Neuron (in vitro differentiated cells): ENCODE measurements around the gene ADCY9.
"Not testable (repeated sequence)": the region's sequence is repeated elsewhere in the genome, so short reads cannot be mapped to it uniquely, and the experiment has no call there.

Source experiments
- H2AFZ ChIP-seq: one replicate; pipeline ENCODE4 v1.6.1; 2013; ENCODE audit warnings: low read depth, mild to moderate bottlenecking, inconsistent platforms, low read length, moderate library complexity
- H3K27me3 ChIP-seq: one replicate; pipeline ENCODE4 v1.6.1; 2013; ENCODE audit warnings: low read length; ENCODE audit not compliant: insufficient read depth
- H3K36me3 ChIP-seq: one replicate; pipeline ENCODE4 v1.6.1; 2013; ENCODE audit warnings: low read length; ENCODE audit not compliant: insufficient read depth
- H3K4me1 ChIP-seq: one replicate; pipeline ENCODE4 v1.6.1; 2013; ENCODE audit warnings: low read length; ENCODE audit not compliant: insufficient read depth
- H3K4me3 ChIP-seq: 2 replicates; pipeline ENCODE4 v1.5.1; 2013; ENCODE audit warnings: mild to moderate bottlenecking, low read length, moderate library complexity
- H3K9me3 ChIP-seq: one replicate; pipeline ENCODE4 v1.6.1; 2013; ENCODE audit warnings: low read length

ADCY9 gene

GRCh38 chr16:3968551-3968950, 147.7 kb downstream of the ADCY9 start:
- Histone ChIP-seq H3K27me3 (no peaks in the 10 kb centered on the region), H3K36me3 (peaks cover 13% of the 10 kb centered on the region), H2AFZ (no peak overlapping the region), H3K4me1 (no peaks in the 10 kb centered on the region), H3K4me3 (no peak overlapping the region), H3K9me3 (peaks cover 16% of the 10 kb centered on the region)

DNA sequence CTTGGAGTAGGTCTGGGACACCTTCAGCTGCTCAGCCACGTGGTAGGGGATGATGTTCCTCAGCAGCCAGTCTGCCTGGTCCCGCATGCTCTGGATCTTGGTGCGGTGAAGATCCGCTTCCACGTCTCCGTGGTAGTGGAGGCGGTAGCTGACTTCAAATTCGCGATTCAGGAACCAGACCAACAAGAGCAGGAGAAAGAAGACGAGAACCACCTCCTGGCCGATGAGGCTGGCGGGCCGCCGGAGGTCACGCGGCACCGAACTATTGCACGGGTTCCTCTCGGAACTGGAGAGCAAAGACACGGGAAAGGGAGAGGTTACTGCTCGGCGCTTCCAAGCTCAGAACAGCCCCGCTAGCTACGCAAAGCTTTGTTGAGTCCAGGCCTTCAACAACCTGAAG, 149.6 kb downstream of the ADCY9 start:
- Histone ChIP-seq H3K4me1 (no peaks in the 10 kb centered on the region), H3K36me3 (peaks cover 13% of the 10 kb centered on the region), H3K9me3 (peaks cover 16% of the 10 kb centered on the region), H3K4me3 (no peak overlapping the region), H3K27me3 (no peaks in the 10 kb centered on the region), H2AFZ (no peak overlapping the region)

- H3K27me3 ChIP-seq = no peaks in the 10 kb centered on the region
- H3K4me1 ChIP-seq = no peaks in the 10 kb centered on the region
- H3K9me3 ChIP-seq = peaks cover 16% of the 10 kb centered on the region
- peaks cover 13% of the 10 kb centered on the region for H3K36me3 ChIP-seq
- H3K4me3 ChIP-seq = no peak overlapping the region
- H2AFZ ChIP-seq = no peak overlapping the region
Observed at GRCh38 chr16:3965781-3966582, 150.3 kb downstream of the ADCY9 start.

DNA sequence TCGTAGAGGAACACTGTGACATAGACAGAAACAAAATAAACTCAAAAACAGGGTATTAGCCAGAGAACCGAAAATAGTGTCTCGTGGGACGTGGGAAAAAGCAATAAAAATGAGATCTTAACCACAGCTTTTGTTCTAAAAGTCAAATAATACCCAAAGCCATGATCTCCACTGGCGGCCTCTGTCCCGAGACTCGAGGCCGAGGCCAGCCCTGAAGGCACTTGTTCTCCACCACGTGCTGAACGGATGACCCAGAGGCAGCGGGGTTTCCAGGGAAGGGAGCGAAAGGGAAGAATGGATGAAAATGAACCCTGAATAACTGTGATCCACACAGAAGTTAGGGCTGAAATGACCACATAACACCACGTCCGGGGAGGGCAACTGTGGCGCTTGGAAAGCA, 150.9 kb downstream of the ADCY9 start:
- peaks cover 13% of the 10 kb centered on the region for H3K36me3 ChIP-seq
- H2AFZ ChIP-seq = no peak overlapping the region
- H3K9me3 ChIP-seq = peaks cover 16% of the 10 kb centered on the region
- no peak overlapping the region for H3K4me3 ChIP-seq
- no peaks in the 10 kb centered on the region for H3K4me1 ChIP-seq
- no peaks in the 10 kb centered on the region for H3K27me3 ChIP-seq

GRCh38 chr16:3964686-3965290, 151.5 kb downstream of the ADCY9 start:
- peaks cover 13% of the 10 kb centered on the region for H3K36me3 ChIP-seq
- no peak overlapping the region for H2AFZ ChIP-seq
- peaks cover 16% of the 10 kb centered on the region for H3K9me3 ChIP-seq
- no peaks in the 10 kb centered on the region for H3K27me3 ChIP-seq
- H3K4me3 ChIP-seq = no peak overlapping the region
- no peaks in the 10 kb centered on the region for H3K4me1 ChIP-seq

DNA sequence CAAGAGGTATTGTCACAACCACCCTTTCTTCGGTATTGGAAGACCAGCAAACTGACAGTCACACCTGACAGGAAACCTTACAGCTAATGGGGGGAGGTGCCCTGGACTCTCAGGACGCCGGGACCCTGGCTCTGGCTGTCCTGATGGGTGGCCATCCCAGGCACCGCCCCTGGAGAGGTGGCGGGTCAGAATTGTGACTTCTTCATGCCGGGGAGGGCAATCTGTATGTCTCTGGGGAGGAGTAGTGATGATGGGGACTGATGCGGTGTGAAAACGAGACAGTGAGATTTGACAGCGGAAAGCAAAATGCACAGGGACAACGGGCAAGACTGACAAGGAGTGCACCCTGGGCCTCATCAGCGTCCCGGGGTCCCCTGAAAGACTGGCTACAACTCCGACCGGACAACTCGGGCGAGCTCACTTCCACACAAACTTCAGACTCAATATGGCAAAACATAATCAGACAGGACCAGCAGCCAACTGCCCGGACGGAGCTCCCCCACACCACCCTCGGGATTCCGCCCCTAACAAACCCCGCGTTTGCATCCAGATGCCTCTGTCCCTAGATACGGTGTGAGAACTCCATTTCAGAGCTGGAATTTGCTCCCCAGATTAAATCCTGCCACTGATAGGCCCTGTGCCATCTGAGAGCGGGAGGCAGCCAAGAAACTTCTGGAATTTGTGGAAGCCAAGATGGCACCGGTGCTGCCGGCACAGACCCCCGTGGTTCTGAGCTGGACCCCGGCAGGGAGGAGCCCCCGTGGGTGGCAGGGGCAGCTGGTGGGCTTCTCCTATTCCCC, 152.2 kb downstream of the ADCY9 start:
- no peak overlapping the region for H3K4me3 ChIP-seq
- H3K36me3 ChIP-seq = peaks cover 13% of the 10 kb centered on the region
- H3K9me3 ChIP-seq = peaks cover 16% of the 10 kb centered on the region
- H2AFZ ChIP-seq = no peak overlapping the region
- H3K4me1 ChIP-seq = no peaks in the 10 kb centered on the region
- H3K27me3 ChIP-seq = no peaks in the 10 kb centered on the region

DNA sequence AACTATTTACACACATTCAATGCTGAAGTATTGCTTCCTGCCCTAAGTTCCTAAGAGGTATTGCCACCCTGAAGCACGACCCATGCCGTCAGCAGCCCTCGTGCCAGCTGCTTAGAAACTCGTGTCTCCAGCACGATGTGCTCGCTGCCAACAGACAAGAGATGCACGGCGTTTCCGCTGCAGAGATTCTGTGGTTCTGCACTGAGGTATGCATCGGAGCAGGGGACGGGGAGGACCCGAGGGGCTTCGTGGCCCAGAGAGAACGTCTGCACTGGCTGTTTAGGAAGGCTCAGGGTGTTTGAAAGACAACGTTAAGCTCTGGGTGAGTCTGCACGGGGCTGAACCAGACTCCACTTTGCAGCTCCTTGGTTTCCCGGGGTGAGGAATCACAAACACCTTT, 153.0 kb downstream of the ADCY9 start:
- H3K36me3 ChIP-seq = peaks cover 13% of the 10 kb centered on the region
- peaks cover 16% of the 10 kb centered on the region for H3K9me3 ChIP-seq
- no peaks in the 10 kb centered on the region for H3K27me3 ChIP-seq
- no peak overlapping the region for H3K4me3 ChIP-seq
- no peak overlapping the region for H2AFZ ChIP-seq
- H3K4me1 ChIP-seq = no peaks in the 10 kb centered on the region

DNA sequence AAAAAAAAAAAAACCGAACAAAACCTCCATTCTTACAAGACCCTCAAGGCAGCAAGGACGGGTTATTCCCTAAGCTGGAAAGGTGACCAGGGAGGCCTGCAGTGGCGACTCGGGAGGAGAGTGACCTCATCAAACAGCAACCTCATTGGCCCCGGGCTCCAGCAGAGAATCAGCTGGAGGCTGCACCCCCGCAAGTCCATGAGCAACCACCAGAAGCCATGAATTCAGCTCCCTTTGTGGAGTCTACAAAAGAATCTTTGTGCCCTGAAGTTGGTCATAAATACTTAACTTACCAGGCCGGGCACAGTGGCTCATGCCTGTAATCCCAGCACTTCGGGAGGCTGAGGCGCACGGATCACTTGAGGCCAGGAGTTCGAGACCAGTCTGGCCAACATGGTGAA, 154.8 kb downstream of the ADCY9 start:
- Histone ChIP-seq H3K36me3 (peaks cover 12% of the 10 kb centered on the region), H3K9me3 (peaks cover 10% of the 10 kb centered on the region), H3K27me3 (no peaks in the 10 kb centered on the region), H3K4me1 (no peaks in the 10 kb centered on the region), H3K4me3 (no peak overlapping the region), H2AFZ (no peak overlapping the region)

- H3K4me3 ChIP-seq, H3K9me3 ChIP-seq, H3K4me1 ChIP-seq, H3K36me3 ChIP-seq, H3K27me3 ChIP-seq, H2AFZ ChIP-seq: not testable (repeated sequence)
Observed at GRCh38 chr16:3959926-3960590, 156.2 kb downstream of the ADCY9 start.

GRCh38 chr16:3959148-3959547, 157.1 kb downstream of the ADCY9 start:
- Histone ChIP-seq H3K9me3 (no peaks in the 10 kb centered on the region), H3K4me3 (no peak overlapping the region), H3K4me1 (no peaks in the 10 kb centered on the region), H3K36me3 (no peaks in the 10 kb centered on the region), H2AFZ (no peak overlapping the region), H3K27me3 (no peaks in the 10 kb centered on the region)

DNA sequence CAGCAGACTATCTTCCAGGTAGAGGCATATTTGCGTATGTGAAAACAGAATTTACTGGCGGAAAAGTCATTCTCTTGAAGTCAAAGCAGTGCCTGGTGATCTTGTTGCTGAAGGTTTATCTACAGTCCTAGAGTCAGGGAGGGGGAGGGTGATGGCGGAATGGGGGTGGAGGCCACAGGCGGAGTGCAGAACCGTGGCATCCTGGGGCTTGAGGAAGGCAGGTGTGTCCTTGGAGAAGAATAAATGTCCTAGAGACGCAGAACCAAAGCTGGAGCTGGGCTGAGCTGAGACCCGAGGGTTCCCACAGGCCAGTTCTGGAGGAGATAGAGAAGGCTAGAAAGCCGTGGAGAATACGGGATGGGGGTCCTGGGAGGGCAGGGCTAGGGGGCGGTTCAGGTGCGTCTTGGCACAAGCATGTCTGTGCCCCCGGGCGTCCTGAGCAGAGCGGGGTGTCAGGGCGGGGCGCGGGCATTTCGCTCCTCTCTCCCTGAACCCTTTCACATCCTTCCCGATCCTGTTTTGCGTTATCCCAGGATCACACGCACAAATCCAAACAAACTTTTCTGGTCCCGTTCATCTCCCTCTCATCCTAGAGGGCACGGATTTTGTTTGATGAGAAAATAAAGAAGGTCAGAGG, 158.8 kb downstream of the ADCY9 start:
- no peaks in the 10 kb centered on the region for H3K4me1 ChIP-seq
- H3K4me3 ChIP-seq = no peak overlapping the region
- H3K27me3 ChIP-seq = no peaks in the 10 kb centered on the region
- no peaks in the 10 kb centered on the region for H3K36me3 ChIP-seq
- H3K9me3 ChIP-seq = no peaks in the 10 kb centered on the region
- no peak overlapping the region for H2AFZ ChIP-seq

DNA sequence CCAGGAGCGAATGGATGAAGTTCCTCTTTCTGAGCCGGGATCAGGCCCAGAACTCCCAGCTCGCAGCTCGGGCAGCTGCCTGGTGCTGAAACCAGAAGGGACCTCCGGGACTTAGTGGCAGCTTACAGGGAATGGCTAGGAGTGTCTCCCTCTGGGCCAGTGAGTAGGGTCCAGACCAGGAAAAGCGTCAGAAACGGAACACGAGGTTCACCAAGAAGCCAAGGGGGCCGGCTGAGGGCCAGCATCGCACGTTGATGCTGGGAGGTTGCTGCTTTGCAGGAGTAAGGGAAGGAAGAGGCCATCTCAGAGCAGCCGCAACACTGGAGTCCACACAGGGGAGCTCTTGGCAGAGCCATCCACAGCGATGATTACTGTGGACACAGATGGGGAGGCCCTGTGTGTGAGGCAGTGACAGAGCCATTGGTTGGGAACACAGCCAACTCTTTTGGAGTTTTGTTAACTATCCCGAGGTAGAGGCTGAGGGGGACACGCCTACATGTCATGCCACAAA, 161.8 kb downstream of the ADCY9 start:
- Histone ChIP-seq H3K27me3 (no peaks in the 10 kb centered on the region), H3K4me3 (no peak overlapping the region), H3K4me1 (no peaks in the 10 kb centered on the region), H3K36me3 (no peaks in the 10 kb centered on the region), H2AFZ (no peak overlapping the region), H3K9me3 (no peaks in the 10 kb centered on the region)
